ENCODE measurements around the gene PHC2.

Gene PHC2

DNA sequence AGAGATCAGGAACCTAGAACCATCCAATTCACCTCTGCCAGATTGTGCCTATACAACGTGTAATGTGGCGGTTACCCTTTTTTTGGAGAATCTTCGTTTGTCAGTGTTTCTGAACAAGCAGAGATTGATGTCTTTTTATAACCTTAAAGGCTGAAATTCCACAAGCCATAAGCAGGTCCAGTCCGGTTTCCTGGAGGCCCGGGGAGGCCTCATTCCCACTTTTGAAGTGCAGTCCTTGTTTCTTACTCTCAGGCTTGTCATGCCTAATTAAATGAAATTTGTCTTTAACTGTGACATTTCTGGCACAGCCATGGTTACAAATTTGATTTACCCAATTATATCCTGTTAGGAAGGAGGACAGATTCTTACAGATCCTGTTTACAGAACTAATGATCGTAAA lies 146.8 kb downstream of the PHC2 start:
- no peak overlapping the region for H3K4me3 ChIP-seq (ENCODE audit: low read depth, low read length)
- TF ChIP-seq, protein P1, sequence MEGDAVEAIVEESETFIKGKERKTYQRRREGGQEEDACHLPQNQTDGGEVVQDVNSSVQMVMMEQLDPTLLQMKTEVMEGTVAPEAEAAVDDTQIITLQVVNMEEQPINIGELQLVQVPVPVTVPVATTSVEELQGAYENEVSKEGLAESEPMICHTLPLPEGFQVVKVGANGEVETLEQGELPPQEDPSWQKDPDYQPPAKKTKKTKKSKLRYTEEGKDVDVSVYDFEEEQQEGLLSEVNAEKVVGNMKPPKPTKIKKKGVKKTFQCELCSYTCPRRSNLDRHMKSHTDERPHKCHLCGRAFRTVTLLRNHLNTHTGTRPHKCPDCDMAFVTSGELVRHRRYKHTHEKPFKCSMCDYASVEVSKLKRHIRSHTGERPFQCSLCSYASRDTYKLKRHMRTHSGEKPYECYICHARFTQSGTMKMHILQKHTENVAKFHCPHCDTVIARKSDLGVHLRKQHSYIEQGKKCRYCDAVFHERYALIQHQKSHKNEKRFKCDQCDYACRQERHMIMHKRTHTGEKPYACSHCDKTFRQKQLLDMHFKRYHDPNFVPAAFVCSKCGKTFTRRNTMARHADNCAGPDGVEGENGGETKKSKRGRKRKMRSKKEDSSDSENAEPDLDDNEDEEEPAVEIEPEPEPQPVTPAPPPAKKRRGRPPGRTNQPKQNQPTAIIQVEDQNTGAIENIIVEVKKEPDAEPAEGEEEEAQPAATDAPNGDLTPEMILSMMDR (IDR thresholded peaks at IDR 0.05; ENCODE audit: low read depth, low read length) = no peak

DNA sequence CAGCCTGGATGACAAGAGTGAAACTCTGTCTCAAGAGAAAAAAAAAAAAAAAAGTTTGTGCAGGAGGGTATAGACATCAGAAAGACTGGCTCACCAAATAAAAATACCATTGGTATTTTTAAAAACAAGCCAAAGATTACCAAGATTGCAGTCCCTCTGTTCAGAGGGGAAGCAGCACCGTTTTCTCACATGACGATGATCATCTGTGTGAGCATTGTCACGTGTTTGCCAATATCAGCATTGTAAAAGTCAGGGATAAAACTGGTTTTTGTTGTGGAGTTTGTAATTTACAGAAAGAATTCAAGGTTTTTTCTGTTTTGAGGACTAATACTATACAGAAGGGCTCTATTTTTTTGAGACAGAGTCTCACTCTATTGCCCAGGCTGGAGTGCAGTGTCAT lies 148.1 kb downstream of the PHC2 start:
- H3K4me3 ChIP-seq (ENCODE audit: low read depth, low read length) = no peak overlapping the region
- TF ChIP-seq, protein P1 (IDR thresholded peaks at IDR 0.05; ENCODE audit: low read depth, low read length) = no peak

DNA sequence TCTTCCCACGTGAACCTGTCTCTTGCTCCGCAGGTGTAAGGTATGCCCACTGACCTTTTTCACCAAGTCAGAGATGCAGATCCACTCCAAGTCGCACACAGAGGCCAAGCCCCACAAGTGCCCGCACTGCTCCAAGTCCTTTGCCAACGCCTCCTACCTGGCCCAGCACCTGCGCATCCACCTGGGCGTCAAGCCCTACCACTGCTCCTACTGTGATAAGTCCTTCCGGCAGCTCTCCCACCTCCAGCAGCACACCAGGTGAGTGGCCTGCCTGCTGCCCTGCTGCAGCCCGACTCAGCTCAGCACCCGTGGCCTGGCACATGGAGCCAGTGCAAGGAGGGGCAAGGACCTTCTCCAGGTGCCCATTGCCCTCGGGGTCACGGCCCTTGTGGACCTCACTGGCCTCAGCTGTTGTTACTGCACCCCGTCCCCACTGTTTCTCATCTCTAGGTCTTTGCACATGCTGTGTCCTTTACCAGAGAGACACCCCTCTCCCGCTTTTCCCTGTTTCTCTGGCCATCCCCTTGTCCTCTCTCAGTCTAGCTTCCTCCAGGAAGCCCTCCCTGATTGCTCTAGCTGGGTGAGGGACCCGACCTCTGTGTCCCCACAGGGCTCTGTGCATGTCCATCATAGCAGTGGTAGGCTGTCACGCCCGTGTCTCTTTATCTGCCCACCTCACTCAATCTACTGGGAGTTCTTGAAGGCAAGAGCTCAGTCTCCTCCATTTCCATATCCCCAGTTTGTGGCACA lies 149.2 kb downstream of the PHC2 start:
- TF ChIP-seq, protein P1 (IDR thresholded peaks at IDR 0.05; ENCODE audit: low read depth, low read length) = no peak
- H3K4me3 ChIP-seq (ENCODE audit: low read depth, low read length) = no peak overlapping the region

DNA sequence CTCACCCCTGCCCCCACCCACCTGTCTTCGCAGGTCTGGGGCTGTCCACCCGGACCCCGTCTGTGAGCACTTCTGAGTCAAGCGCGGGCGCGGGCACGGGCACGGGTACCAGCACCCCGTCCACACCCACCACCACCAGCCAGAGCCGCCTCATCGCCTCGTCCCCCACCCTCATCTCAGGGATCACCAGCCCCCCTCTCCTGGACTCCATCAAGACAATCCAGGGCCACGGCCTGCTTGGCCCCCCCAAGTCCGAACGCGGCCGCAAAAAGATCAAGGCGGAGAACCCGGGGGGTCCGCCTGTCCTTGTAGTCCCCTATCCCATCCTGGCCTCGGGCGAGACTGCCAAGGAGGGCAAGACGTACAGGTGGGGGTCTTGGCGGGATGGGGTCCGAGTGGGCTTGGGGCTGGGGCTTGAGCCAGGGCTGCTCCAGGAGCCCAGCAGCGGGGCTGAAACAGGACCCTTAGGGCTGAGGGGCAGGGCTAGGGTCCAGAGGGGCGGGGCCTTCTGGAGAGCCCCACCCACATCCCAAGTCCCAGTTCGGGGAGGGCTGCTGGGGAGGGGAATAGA lies 150.7 kb downstream of the PHC2 start:
- H3K4me3 ChIP-seq (ENCODE audit: low read depth, low read length) = no peak overlapping the region
- TF ChIP-seq, protein P1 (IDR thresholded peaks at IDR 0.05; ENCODE audit: low read depth, low read length) = no peak

DNA sequence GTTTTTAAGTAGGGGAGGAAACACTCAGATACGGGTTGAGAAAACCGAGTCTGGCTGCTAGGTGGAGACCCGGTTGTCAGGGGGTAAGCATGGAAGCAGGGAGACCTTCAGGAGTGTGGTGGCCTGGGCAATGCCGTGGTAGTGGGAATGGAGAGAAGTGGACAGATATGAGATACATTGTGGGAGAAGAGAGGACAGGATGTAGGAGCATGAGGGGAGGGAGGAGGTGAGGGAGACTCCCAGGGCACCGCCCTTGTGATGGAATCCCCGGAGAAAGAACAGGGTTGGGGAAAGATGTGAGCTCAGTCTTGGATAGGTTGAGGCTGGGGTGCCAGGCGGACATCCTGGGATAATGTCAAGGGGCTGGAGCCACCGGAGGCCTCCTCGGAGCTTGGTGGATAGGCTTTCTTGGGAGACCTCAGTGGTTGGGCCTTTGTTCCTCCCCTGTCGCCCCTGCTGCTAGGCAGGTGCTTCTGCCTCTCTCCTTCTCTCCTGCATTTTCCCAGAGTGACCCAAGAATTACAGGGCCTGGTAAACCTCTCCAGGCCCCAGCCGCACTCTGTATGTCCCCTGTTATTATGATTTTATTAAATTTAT lies 153.3 kb downstream of the PHC2 start:
- H3K4me3 ChIP-seq (ENCODE audit: low read depth, low read length) = no peak overlapping the region
- TF ChIP-seq, protein P1 (IDR thresholded peaks at IDR 0.05; ENCODE audit: low read depth, low read length) = no peak

DNA sequence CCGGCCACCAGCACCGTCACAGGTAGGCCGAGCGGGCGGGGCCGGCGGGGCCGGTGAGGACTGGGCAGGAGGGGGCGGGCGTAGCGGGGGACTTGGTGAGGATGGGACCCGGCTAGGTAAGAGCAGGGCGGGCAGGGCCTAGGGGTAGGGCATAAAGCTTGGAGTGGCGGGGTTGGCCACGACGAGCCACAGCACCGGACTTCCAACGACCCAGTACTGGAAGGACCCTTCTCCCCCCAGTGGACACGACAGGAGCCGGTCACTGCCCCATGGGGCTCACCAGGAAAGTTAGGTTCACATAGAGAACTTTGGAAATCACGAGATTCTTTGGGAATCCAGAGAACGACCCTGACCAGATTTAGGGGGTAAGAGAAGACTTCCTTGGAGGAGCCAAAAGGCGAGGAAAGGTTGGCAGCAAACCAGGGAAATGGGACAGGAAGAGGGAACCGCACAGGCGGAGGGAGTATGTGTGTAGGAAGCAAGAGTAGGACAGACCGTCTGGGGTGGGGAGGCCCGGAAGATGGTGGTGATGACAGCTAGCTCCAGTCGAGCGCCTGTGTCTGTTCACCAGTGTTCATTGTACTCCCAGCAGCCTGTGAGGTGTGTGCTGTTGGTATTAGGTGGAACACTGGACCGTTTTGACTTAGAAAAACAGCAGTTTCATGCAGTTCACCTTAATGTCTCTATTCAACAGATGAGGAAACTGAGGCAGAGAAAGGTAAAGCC lies 154.2 kb downstream of the PHC2 start:
- H3K4me3 ChIP-seq (ENCODE audit: low read depth, low read length) = no peak overlapping the region
- TF ChIP-seq, protein P1 (IDR thresholded peaks at IDR 0.05; ENCODE audit: low read depth, low read length) = no peak
